ENCODE measurements around the gene ARCN1. TPM values are rescaled to one million over a fixed set of nuclear protein-coding genes. Genes with fewer than 3 reads are reported as not detected.
A peak's percentile ranks its signal among the peaks of the same experiment; 100 is the strongest.

ARCN1 gene
- total RNA-seq, 4 donors from 2014 or later = 48.7 to 78.7 (median 65.4) TPM

- peak overlapping the region; percentile 95 to 97 (median 97) for H3K27ac ChIP-seq
- intact Hi-C loops (cut with DNase I; ENCODE audit: low total_unique reads) = no loop called here
- no peak for TF ChIP-seq POLR2A (IDR thresholded peaks at IDR 0.05)
- TF ChIP-seq, protein P1, sequence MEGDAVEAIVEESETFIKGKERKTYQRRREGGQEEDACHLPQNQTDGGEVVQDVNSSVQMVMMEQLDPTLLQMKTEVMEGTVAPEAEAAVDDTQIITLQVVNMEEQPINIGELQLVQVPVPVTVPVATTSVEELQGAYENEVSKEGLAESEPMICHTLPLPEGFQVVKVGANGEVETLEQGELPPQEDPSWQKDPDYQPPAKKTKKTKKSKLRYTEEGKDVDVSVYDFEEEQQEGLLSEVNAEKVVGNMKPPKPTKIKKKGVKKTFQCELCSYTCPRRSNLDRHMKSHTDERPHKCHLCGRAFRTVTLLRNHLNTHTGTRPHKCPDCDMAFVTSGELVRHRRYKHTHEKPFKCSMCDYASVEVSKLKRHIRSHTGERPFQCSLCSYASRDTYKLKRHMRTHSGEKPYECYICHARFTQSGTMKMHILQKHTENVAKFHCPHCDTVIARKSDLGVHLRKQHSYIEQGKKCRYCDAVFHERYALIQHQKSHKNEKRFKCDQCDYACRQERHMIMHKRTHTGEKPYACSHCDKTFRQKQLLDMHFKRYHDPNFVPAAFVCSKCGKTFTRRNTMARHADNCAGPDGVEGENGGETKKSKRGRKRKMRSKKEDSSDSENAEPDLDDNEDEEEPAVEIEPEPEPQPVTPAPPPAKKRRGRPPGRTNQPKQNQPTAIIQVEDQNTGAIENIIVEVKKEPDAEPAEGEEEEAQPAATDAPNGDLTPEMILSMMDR (IDR thresholded peaks at IDR 0.05 in 4 of 5, conservative IDR thresholded peaks at IDR 0.05 in 1 of 5) = no peak
- H3K4me1 ChIP-seq = peaks cover 52 to 58% of the 10 kb centered on the region in 2 donors
- DNase-seq = no peak
- peaks cover 0 to 10% of the 10 kb centered on the region in 2 donors for H3K36me3 ChIP-seq
- in situ Hi-C loops (cut with MboI; ENCODE audit: low sequenced_read_pairs in 4 of 4) = no loop called here
- no peaks in the 10 kb centered on the region for H3K27me3 ChIP-seq
- H3K4me3 ChIP-seq = peak overlapping the region; percentile 46 to 63 (median 59)
- H3K9me3 ChIP-seq = no peaks in the 10 kb centered on the region
- ATAC-seq = no peak
Measured at GRCh38 chr11:118621784-118622375, 49.7 kb downstream of the ARCN1 start.

GRCh38 chr11:118622376-118623268 lies 50.4 kb downstream of the ARCN1 start:
- in situ Hi-C loops (cut with MboI; ENCODE audit: low sequenced_read_pairs in 4 of 4) = no loop called here
- intact Hi-C loops (cut with DNase I; ENCODE audit: low total_unique reads) = no loop called here
- Histone ChIP-seq H3K9me3 (no peaks in the 10 kb centered on the region), H3K27ac (peak overlapping the region; percentile 95 to 97 (median 97)), H3K36me3 (peaks cover 0 to 15% of the 10 kb centered on the region in 2 donors), H3K4me1 (peaks cover 52 to 63% of the 10 kb centered on the region in 2 donors), H3K27me3 (no peaks in the 10 kb centered on the region), H3K4me3 (peak overlapping the region; percentile 46 to 63 (median 59))
- DNase-seq = peak; percentile 87 to 93
- ATAC-seq = peak; percentile 87 to 90
- TF ChIP-seq, protein P1 (IDR thresholded peaks at IDR 0.05 in 4 of 5, conservative IDR thresholded peaks at IDR 0.05 in 1 of 5) = no peak
- peak; percentile 71 to 76 for TF ChIP-seq POLR2A (IDR thresholded peaks at IDR 0.05)

- Histone ChIP-seq H3K9me3 (no peaks in the 10 kb centered on the region), H3K27me3 (no peaks in the 10 kb centered on the region), H3K4me1 (peaks cover 53 to 64% of the 10 kb centered on the region in 2 donors), H3K4me3 (no peak overlapping the region), H3K27ac (peak overlapping the region; percentile 95 to 97 (median 97)), H3K36me3 (peaks cover 0 to 22% of the 10 kb centered on the region in 2 donors)
- no peak for DNase-seq
- no peak for ATAC-seq
- intact Hi-C loops (cut with DNase I; ENCODE audit: low total_unique reads) = no loop called here
- in situ Hi-C loops (cut with MboI; ENCODE audit: low sequenced_read_pairs in 4 of 4) = no loop called here
- TF ChIP-seq POLR2A (IDR thresholded peaks at IDR 0.05) = no peak
- TF ChIP-seq, protein P1 (IDR thresholded peaks at IDR 0.05 in 4 of 5, conservative IDR thresholded peaks at IDR 0.05 in 1 of 5) = no peak
Measured at GRCh38 chr11:118623269-118623655, 51.1 kb downstream of the ARCN1 start.

GRCh38 chr11:118625036-118625690 lies 53.0 kb downstream of the ARCN1 start:
- DNase-seq (no peak), ATAC-seq (no peak)
- Histone ChIP-seq H3K4me1 (peaks cover 47 to 62% of the 10 kb centered on the region in 2 donors), H3K27me3 (no peaks in the 10 kb centered on the region), H3K27ac (no peak overlapping the region), H3K4me3 (no peak overlapping the region), H3K36me3 (peaks cover 0 to 22% of the 10 kb centered on the region in 2 donors), H3K9me3 (no peaks in the 10 kb centered on the region)
- TF ChIP-seq, protein P1 (IDR thresholded peaks at IDR 0.05 in 4 of 5, conservative IDR thresholded peaks at IDR 0.05 in 1 of 5) = no peak
- no peak for TF ChIP-seq POLR2A (IDR thresholded peaks at IDR 0.05)
- intact Hi-C loops (cut with DNase I; ENCODE audit: low total_unique reads) = no loop called here
- in situ Hi-C loops (cut with MboI; ENCODE audit: low sequenced_read_pairs in 4 of 4) = no loop called here
